GM12864 (cell line): ENCODE results near the gene PTPRD.

Experiments used
- DNase-seq: peaks from one replicate; pipeline ENCODE4 v3.0.0-alpha.2; 2011; ENCODE audit warnings: low read depth
- H3K4me3 ChIP-seq: 2 replicates; pipeline ENCODE4 v1.5.1; 2011; ENCODE audit warnings: mild to moderate bottlenecking, low read depth, low read length, control low read depth
- TF ChIP-seq, protein P1 (sequence below): IDR thresholded peaks from 2 replicates; pipeline ENCODE4 v1.5.1; 2011; ENCODE audit warnings: low read depth, mild to moderate bottlenecking, moderate library complexity, low read length, control low read depth, inconsistent platforms; ENCODE audit errors: missing control alignments

The PTPRD gene

GRCh38 chr9:8674536-8674935 lies 1938.3 kb downstream of the PTPRD start:
- H3K4me3 ChIP-seq: no peak overlapping the region
- no peak for DNase-seq
- TF ChIP-seq, protein P1, sequence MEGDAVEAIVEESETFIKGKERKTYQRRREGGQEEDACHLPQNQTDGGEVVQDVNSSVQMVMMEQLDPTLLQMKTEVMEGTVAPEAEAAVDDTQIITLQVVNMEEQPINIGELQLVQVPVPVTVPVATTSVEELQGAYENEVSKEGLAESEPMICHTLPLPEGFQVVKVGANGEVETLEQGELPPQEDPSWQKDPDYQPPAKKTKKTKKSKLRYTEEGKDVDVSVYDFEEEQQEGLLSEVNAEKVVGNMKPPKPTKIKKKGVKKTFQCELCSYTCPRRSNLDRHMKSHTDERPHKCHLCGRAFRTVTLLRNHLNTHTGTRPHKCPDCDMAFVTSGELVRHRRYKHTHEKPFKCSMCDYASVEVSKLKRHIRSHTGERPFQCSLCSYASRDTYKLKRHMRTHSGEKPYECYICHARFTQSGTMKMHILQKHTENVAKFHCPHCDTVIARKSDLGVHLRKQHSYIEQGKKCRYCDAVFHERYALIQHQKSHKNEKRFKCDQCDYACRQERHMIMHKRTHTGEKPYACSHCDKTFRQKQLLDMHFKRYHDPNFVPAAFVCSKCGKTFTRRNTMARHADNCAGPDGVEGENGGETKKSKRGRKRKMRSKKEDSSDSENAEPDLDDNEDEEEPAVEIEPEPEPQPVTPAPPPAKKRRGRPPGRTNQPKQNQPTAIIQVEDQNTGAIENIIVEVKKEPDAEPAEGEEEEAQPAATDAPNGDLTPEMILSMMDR: no peak

- no peak overlapping the region for H3K4me3 ChIP-seq
- TF ChIP-seq, protein P1: no peak
- DNase-seq: no peak
Observed at GRCh38 chr9:8673830-8674229, 1939.0 kb downstream of the PTPRD start.

DNA sequence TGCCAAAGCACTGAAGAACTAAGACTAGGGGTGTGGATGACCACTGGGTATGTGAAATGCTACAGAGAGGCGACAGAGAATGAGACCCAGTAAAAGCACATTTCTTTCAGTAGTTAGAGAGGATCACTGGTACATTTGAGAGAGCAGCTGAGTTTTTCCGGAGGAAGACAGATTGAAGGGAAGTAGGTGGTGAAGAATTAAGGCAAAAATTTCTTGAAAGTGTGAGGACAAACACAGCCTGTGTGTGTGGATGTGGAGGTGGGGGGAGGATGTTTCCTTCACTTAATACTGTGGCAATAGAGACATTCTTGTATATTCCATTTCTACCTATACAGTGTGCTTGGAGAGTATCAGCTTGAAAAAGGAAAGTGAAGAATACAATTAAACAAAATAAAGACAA lies 1942.1 kb downstream of the PTPRD start:
- no peak for DNase-seq
- TF ChIP-seq, protein P1: no peak
- H3K4me3 ChIP-seq: no peak overlapping the region

DNA sequence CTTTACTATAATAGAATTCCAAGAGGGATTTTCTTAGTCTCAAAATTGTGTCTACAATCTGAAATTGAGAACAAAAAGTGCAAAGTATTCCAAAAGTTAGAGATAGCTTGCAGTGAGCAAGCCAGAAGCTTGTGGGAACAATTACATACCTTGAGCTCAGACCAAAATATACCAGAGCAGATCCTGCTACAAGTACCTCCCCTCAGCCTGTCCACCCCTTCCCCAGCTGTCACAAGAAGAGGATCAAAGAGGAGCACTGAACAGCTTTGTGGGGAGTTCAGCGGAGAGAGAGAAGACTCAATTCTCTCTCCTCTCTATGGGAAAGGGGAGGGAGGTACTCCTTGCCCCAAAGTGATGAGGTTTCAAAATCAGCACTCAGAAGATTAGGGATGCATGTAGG lies 1944.1 kb downstream of the PTPRD start:
- DNase-seq: no peak
- no peak overlapping the region for H3K4me3 ChIP-seq
- TF ChIP-seq, protein P1: no peak

DNA sequence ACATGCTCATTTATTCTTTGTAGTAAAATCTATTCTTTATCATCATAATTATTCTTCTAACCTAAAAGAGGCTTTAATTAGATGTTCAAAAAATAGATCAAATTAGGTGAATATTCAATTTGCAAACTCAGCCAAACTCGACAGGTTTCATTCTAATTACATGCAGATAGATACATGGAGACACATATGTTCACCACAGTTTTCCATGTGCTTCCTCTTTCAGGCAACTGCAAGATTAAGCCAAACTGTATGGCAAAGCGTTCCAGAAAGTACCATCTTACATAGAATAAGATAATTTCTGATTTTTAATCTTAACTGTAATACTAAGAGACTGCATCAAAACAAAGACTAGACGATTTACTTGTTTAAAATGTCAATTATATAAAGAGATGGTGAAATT lies 1944.6 kb downstream of the PTPRD start:
- DNase-seq: no peak
- no peak overlapping the region for H3K4me3 ChIP-seq
- TF ChIP-seq, protein P1: no peak

DNA sequence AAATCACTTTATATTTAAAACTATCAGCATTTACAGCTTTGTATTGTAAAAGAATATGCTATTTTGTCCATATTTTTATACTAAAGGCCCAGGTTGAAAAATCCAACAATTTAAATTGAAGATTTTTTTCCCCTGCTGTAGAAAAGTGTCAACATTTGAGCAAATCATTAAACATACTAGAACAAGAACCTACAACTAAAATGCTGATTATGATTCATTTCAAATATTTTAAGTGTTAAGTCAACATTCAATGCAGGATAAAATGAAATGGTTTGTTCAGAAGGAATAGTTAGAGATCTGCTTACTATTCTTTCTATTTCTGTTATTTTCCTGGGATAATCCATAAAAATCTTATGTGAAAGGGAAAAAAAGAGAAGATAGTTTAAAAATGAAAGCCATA lies 1946.7 kb downstream of the PTPRD start:
- no peak for DNase-seq
- TF ChIP-seq, protein P1: no peak

GRCh38 chr9:8660383-8660782 lies 1952.4 kb downstream of the PTPRD start:
- no peak for DNase-seq
- TF ChIP-seq, protein P1: no peak
- no peak overlapping the region for H3K4me3 ChIP-seq

More for the DNA sequence above, 1946.7 kb downstream of the PTPRD start:
- H3K4me3 ChIP-seq: no peak overlapping the region
